Heart left ventricle (tissue), 16 donors: ENCODE measurements around the gene MPC2. TPM values are rescaled to one million over a fixed set of nuclear protein-coding genes. Genes with fewer than 3 reads are reported as not detected.

Source experiments
- ATAC-seq, 4 donors: fragments of 200-7000 bp; cut with Tn5 transposase; one replicate each; pipeline ENCODE4 v1.9.1; 2020 to 2022; ENCODE audit warnings: moderate library complexity in 4 of 4, mild to moderate bottlenecking in 3 of 4, moderate number of reproducible peaks in 1 of 4
- DNase-seq, 5 donors: peaks; one replicate each; pipeline ENCODE4 v3.0.0-alpha.2; 2020
- H3K27ac ChIP-seq, 12 donors: fragments of 200-600 bp; sonication (generic) in 4 of 12; one replicate each; pipeline versions ENCODE4 v1.5.0 to v1.8.0; 2016 to 2022; ENCODE audit warnings: mild to moderate bottlenecking in 2 of 12
- H3K27me3 ChIP-seq, 9 donors: fragments of 200-600 bp; sonication (generic) in 2 of 9; one replicate each; pipeline versions ENCODE4 v1.5.1 to v1.8.0; 2016 to 2022; ENCODE audit warnings: mild to moderate bottlenecking in 3 of 9
- H3K36me3 ChIP-seq, 9 donors: fragments of 200-600 bp; sonication (generic) in 2 of 9; one replicate each; pipeline versions ENCODE4 v1.5.0 to v1.8.0; 2018 to 2022; ENCODE audit warnings: mild to moderate bottlenecking in 2 of 9
- H3K4me1 ChIP-seq, 12 donors: fragments of 200-600 bp; sonication (generic) in 4 of 12; one replicate each; pipeline versions ENCODE4 v1.5.0 to v1.8.0; 2016 to 2022; ENCODE audit warnings: mild to moderate bottlenecking in 3 of 12
- H3K4me3 ChIP-seq, 12 donors: fragments of 200-600 bp; sonication (generic) in 4 of 12; one replicate each; pipeline versions ENCODE4 v1.5.0 to v1.8.0; 2017 to 2022; ENCODE audit warnings: mild to moderate bottlenecking in 9 of 12, moderate library complexity in 4 of 12
- H3K9me3 ChIP-seq, 12 donors: fragments of 200-600 bp; sonication (generic) in 4 of 12; one replicate each; pipeline versions ENCODE4 v1.5.0 to v1.8.0; 2016 to 2022; ENCODE audit warnings: mild to moderate bottlenecking in 1 of 12
- POLR2A ChIP-seq, 2 donors: fragments of 450-650 bp; IDR thresholded peaks; one replicate each; pipeline ENCODE4 v1.6.1; 2017; ENCODE audit warnings: antibody characterized with exemption in 2 of 2, mild to moderate bottlenecking in 2 of 2, moderate library complexity in 2 of 2
- WGBS, 4 donors: extraction: QIAGEN DNeasy Blood & Tissue Kit in 2 of 4; methylation state at CpG; one replicate each; pipeline versions ENCODE4 v1.1.5 to v1.1.7; 2013 to 2018; 5-methylcytosine and 5-hydroxymethylcytosine counted together
- intact Hi-C, 10 donors: fragments of 100-400 bp; cut with DNase I; formaldehyde crosslinking; loops; one replicate each; pipeline versions ENCODE4 v1.11.1 to v1.14.2; 2022
- polyA plus RNA-seq, 2 donors: library from polyadenylated mRNA; stranded (reverse); fragments of 200-250 nt; gene quantifications; one replicate each; pipeline ENCODE4 v1.2.3, GENCODE V29; 2013
- total RNA-seq, 9 donors: library from RNA; depleted of rRNA in 2 of 9; stranded (reverse); fragments of >200 nt in 2 of 9; fragmentation: NEBNext Ultra II Directional in 3 of 9; extraction: Animal tissue kit (Norgen Biotek cat#: 25700) in 3 of 9; gene quantifications; one replicate each; pipeline versions ENCODE4 v1.1.0 to v1.2.4, GENCODE V29; 2016 to 2023
- TF ChIP-seq, protein P1 (sequence below), 12 donors: fragments of 200-600 bp; sonication (generic) in 4 of 12; IDR thresholded peaks; one replicate each; pipeline versions ENCODE4 v1.5.0 to v1.8.0; 2018 to 2022; ENCODE audit warnings: antibody characterized with exemption in 12 of 12, mild to moderate bottlenecking in 5 of 12
- donor health status: ischemic (EF 13 %, LVEDD 7.1; RV severe dilation, severe dysfunction).
- donor health status: healthy with polysubstance abuse.
- donor health status: DM: no; HTN: yes; CAD: no.
- donor health status: DM: no; HTN: no; CAD: no.
- donor health status: ischemic (EF 25% LVEDD 6.9; RV normal size, moderate dysfunction).
- donor health status: ischemic (EF 25% LVEDD 5.7; RV mildly dilated, moderate dysfunction).
- donor health status: healthy.
- donor health status: DM: yes; HTN: yes; CAD: no.
- donor health status: ischemic (EF 35%, LVEDD 5.7; RV mildly dilated, moderate dysfunction).
- donor health status: nonischemic (EF 11% LVEDD 7.7; RV severe dilation, severe dysfunction).
- donor health status: DM: yes; HTN: yes; CAD: no.
- donor health status: PGD.
- donor health status: ischemic (EF 29% LVEDD 5.4; RV normal size, mild dysfunction).
- donor health status: nonischemic (EF 23%, LVEDD 6.1; RV moderate dilation, normal function).

MPC2 gene
- total and polyA plus RNA-seq, 11 donors, result 69.5 to 260 (median 214) TPM

DNA sequence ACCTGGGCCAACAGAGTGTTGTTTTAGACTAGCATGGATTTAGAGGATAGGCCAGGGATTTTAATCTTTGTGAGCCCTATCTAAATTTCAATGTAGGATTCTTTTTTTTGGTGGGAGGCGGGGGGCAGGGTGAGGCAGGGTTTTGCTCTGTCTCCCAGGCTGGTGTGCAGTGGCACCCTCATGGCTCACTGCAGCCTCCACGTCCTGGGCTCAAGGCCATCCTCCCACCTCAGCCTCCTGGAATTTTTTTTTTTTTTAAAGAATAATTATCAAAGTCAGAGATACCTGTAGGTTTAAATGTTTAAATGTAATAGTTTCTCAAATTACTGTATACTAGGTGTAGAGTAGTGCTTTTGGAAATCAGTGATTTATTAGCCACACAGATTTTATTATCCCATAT, 3.4 kb upstream of the MPC2 start:
- no peaks in the 10 kb centered on the region for H3K27me3 ChIP-seq
- H3K27ac ChIP-seq, result no peak overlapping the region
- H3K36me3 ChIP-seq, result peaks cover 0 to 6% (median 0%) of the 10 kb centered on the region in 9 donors
- intact Hi-C loops, result no loop called here
- DNase-seq, result no peak
- no peak overlapping the region for H3K4me3 ChIP-seq
- H3K4me1 ChIP-seq, result peaks cover 0 to 39% (median 13%) of the 10 kb centered on the region in 12 donors
- no peak for TF ChIP-seq POLR2A (IDR thresholded peaks at IDR 0.05)
- TF ChIP-seq, protein P1, sequence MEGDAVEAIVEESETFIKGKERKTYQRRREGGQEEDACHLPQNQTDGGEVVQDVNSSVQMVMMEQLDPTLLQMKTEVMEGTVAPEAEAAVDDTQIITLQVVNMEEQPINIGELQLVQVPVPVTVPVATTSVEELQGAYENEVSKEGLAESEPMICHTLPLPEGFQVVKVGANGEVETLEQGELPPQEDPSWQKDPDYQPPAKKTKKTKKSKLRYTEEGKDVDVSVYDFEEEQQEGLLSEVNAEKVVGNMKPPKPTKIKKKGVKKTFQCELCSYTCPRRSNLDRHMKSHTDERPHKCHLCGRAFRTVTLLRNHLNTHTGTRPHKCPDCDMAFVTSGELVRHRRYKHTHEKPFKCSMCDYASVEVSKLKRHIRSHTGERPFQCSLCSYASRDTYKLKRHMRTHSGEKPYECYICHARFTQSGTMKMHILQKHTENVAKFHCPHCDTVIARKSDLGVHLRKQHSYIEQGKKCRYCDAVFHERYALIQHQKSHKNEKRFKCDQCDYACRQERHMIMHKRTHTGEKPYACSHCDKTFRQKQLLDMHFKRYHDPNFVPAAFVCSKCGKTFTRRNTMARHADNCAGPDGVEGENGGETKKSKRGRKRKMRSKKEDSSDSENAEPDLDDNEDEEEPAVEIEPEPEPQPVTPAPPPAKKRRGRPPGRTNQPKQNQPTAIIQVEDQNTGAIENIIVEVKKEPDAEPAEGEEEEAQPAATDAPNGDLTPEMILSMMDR (IDR thresholded peaks at IDR 0.05), result no peak
- no peaks in the 10 kb centered on the region for H3K9me3 ChIP-seq
- WGBS, 4 donors, result 93 to 99% (median 95%) methylated on average over 2 of the region's 2 CpGs
- no peak for ATAC-seq

DNA sequence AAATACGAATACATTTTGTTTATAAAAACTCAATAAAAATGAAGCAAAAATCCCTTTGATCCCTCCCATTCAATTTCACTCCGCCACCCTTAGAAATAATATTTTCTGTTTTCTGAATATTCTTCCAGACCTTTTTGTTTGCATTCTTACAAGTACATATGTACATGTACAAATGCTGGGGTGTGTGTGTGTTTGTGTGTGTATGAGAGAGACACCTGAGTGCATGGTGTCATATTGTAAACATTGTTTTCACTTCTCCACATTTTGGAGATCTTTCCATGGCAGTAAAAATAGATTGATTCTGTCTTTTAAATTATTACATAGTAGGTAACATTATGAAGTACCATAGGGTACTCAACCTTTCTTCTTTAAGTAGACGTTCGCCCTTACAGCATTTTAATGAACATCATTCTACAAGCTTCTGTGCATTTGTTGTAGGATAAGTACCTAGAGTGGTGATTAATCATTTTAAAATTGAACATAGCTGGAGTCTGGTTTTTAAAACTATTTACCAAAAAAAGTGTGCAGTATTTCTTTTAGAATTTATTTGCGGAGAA, 1.3 kb upstream of the MPC2 start:
- H3K4me1 ChIP-seq, result peaks cover 0 to 57% (median 28%) of the 10 kb centered on the region in 12 donors
- DNase-seq (no peak), ATAC-seq (no peak)
- WGBS, 4 donors, result 49 to 53% (median 50%) methylated on average over 5 of the region's 5 CpGs
- H3K27me3 ChIP-seq, result no peaks in the 10 kb centered on the region
- H3K36me3 ChIP-seq, result peaks cover 0 to 6% (median 0%) of the 10 kb centered on the region in 9 donors
- H3K27ac ChIP-seq, result peak overlapping the region; percentile 93 to 99 (median 96)
- H3K4me3 ChIP-seq, result peak overlapping the region; percentile 72 to 97 (median 82)
- intact Hi-C loops, result loop anchor here (5.0 to 10.0 kb wide), 10 partner anchors 59 to 716 kb away; partner anchors contain the start of genes MPZL1 (in 5 of the 10), POU2F1 (in 1 of the 10) and TIPRL (in 1 of the 10)
- no peaks in the 10 kb centered on the region for H3K9me3 ChIP-seq
- no peak for TF ChIP-seq POLR2A (IDR thresholded peaks at IDR 0.05)
- TF ChIP-seq, protein P1 (IDR thresholded peaks at IDR 0.05), result no peak

DNA sequence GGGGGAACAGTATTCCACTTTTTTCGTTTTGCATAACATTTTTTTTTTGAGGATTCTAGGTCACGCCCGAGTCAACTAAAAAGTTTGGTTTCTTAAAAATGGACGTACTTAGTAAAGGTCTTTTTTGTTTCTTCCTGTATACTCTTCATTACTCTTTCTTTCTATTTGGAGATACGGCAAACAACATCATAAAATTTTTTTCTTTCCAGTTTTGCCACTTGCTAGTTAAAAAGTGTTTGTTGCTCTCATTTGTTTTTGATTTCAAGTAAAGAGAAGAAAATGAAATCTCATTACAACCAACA, 788 bp upstream of the MPC2 start:
- peak overlapping the region; percentile 72 to 97 (median 82) for H3K4me3 ChIP-seq
- WGBS, 4 donors, result 0 to 2% (median 1%) methylated on average over 5 of the region's 5 CpGs
- H3K27ac ChIP-seq, result peak overlapping the region; percentile 93 to 99 (median 96)
- peaks cover 0 to 6% (median 0%) of the 10 kb centered on the region in 9 donors for H3K36me3 ChIP-seq
- TF ChIP-seq, protein P1 (IDR thresholded peaks at IDR 0.05), result no peak
- TF ChIP-seq POLR2A (IDR thresholded peaks at IDR 0.05), result no peak
- no peaks in the 10 kb centered on the region for H3K27me3 ChIP-seq
- peaks cover 0 to 62% (median 33%) of the 10 kb centered on the region in 12 donors for H3K4me1 ChIP-seq
- no peak for ATAC-seq
- no peaks in the 10 kb centered on the region for H3K9me3 ChIP-seq
- DNase-seq, result no peak
- intact Hi-C loops, result loop anchor here (5.0 to 10.0 kb wide), 10 partner anchors 60 to 715 kb away; partner anchors contain the start of genes MPZL1 (in 5 of the 10), POU2F1 (in 1 of the 10) and TIPRL (in 1 of the 10)

DNA sequence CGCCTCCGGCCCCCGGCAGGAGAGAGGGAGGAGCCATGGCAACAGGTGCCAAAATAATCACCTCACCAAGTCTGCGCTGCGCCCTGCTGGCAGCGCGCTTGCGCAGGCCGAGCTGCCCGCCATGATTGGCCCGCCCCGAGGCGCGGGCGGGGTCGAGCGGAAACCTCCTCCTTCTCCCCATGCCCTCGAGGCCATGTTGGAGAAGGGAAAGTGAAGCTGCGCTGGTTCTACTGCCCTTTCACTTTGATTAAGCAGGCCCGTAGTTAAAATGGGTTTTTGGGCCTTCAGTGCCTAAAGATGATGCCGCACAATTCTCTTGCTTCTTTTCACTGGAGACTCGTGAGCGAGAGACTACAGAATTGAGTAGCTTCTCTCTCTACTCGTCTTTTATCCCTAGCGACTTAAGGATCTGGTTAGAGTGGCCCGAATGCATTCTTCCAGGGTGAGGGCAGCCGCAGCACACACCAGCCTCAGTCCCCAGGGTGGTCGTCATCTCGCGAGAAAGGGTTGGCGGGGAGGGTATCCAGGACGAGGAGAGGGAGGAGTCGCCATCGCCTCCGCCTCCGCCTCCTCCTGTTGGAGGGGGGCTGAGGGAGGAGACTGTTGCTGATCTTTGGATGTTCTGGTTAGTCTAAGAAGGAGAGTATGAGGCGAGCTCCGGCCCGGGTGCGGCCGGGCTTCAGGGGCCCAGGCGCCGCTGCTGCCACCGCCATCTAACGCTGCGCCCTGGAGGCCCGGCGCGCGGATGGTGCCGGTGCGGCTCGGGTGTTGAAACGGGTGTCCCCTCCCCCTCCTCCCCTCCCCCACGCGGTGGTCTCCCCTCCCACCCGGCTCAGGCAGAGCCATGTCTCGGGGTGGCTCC, 573 bp downstream of the MPC2 start, which contains the start of gene DCAF6:
DCAF6 (plus strand) TSS at position 616 of the 862 bp plus-strand sequence; CDS start at position 845, 229 bp downstream.
- Histone ChIP-seq H3K4me3 (peak within 1 kb of the TSS; percentile 72 to 97 (median 82)), H3K27ac (peak within 1 kb of the TSS; percentile 93 to 99 (median 96)), H3K36me3 (no peaks in the 10 kb centered on the region), H3K27me3 (no peaks in the 10 kb centered on the region), H3K9me3 (no peaks in the 10 kb centered on the region), H3K4me1 (peaks cover 0 to 58% (median 38%) of the 10 kb centered on the region in 12 donors)
- WGBS, 4 donors, result 0 to 1% (median 0%) methylated on average over 25 to 58 of the region's 58 CpGs
- intact Hi-C loops, result loop anchor here (5.0 to 10.0 kb wide), 10 partner anchors 61 to 714 kb away; partner anchors contain the start of genes MPZL1 (in 5 of the 10), POU2F1 (in 1 of the 10) and TIPRL (in 1 of the 10)
- peak; percentile 98 for DNase-seq
- peak; percentile 91 to 96 (median 94) for ATAC-seq
- peak; percentile 76 to 95 for TF ChIP-seq POLR2A (IDR thresholded peaks at IDR 0.05)
- TF ChIP-seq, protein P1 (IDR thresholded peaks at IDR 0.05), result no peak
